Effector memory CD8-positive, alpha-beta T cell (primary cell): ENCODE data around the gene FIS1.
"Not testable (repeated sequence)": the region's sequence is repeated elsewhere in the genome, so short reads cannot be mapped to it uniquely, and the experiment has no call there.

ENCODE experiments used
- ATAC-seq: fragments of 150-1000 bp; cut with Tn5 transposase; replicated peaks from 2 replicates; pipeline ENCODE4 v1.10.0; 2021; ENCODE audit warnings: mild to moderate bottlenecking, moderate library complexity
- DNase-seq, 3 experiments: peaks; one replicate each; pipeline ENCODE4 v3.0.0; 2021
- H3K27ac Mint-ChIP-seq, 2 donors: one replicate each; pipeline ENCODE4 v1.8.0; 2022; ENCODE audit warnings: mild to moderate bottlenecking in 2 of 2, mixed read lengths in 2 of 2, moderate library complexity in 2 of 2
- H3K27me3 Mint-ChIP-seq, 2 donors: one replicate each; pipeline ENCODE4 v1.8.0; 2022; ENCODE audit warnings: mixed read lengths in 2 of 2
- H3K36me3 Mint-ChIP-seq: one replicate; pipeline ENCODE4 v1.8.0; 2022; ENCODE audit warnings: mild to moderate bottlenecking, moderate library complexity, mixed read lengths; ENCODE audit not compliant: insufficient read depth
- H3K4me1 Mint-ChIP-seq, 2 donors: one replicate each; pipeline ENCODE4 v1.8.0; 2022; ENCODE audit warnings: low read depth in 2 of 2, mixed read lengths in 2 of 2
- H3K4me3 Mint-ChIP-seq, 2 donors: one replicate each; pipeline ENCODE4 v1.8.0; 2022; ENCODE audit warnings: mild to moderate bottlenecking in 2 of 2, mixed read lengths in 2 of 2, moderate library complexity in 2 of 2
- H3K9me3 Mint-ChIP-seq, 2 donors: one replicate each; pipeline ENCODE4 v1.8.0; 2022; ENCODE audit warnings: mixed read lengths in 2 of 2

The FIS1 gene

DNA sequence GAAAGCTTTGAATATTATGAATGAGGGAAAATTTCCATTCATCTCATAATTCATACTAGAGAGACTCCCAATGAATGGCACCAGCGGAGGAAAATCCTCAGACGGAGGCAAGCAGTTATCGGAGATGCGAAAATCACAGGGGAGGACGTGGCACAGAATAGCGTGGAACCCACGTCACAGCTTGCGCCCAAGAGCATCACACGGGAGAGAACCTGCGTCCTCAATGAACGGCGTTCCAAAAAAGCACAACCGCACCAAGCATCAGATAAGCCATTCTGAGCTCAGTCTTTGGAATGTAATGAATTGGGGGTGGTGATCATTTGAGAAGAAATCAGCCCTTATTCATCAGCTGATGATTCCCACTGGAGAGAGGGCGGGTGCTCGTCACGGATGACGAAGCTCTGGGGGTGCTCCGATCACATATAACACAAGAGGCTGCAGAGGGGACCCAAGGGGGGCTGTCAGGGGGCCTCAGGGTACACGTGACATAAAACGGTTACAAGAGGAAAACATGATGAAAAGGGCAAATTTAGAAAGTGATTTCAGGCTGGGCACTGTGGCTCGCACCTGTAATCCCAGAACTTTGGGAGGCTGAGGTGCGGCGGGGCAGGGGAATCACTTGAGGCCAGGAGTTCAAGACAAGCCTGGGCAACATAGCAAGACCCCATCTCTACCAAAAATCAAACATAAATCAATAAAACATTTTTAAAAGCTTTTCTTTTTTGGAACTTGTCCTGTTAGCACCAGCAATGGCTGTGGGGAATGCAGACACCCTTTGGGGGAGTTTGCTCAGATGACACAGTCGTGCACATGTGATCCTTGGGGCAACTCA lies 33.8 kb upstream of the FIS1 start:
- Mint-ChIP-seq H3K4me1 (peaks cover 6 to 7% of the 10 kb centered on the region in 2 donors), H3K27ac (no peak overlapping the region), H3K36me3 (peaks cover 15% of the 10 kb centered on the region), H3K27me3 (peaks cover 32 to 51% of the 10 kb centered on the region in 2 donors), H3K4me3 (no peak overlapping the region), H3K9me3 (no peaks in the 10 kb centered on the region)
- no peak for ATAC-seq
- DNase-seq = no peak

DNA sequence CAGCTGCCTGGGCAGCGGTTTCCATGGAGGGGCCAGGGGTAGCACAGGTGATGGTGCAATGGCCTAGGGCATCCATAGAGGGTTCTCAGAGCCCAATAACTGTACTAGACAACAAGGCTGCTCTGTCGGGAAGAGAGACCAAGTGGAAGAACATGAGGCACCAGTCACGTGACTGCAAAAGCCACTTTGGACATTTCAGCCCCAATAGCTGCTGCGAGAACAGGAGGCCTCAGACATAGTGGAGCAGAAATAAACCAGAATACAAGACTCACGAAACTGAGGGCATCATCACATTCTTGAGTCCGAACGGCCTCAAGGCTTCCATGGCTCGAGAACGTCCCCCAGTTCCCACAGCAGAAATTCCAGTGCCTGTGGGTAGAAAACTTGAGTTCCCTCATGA lies 32.3 kb upstream of the FIS1 start:
- Mint-ChIP-seq H3K36me3 (peaks cover 6% of the 10 kb centered on the region), H3K4me1 (no peaks in the 10 kb centered on the region), H3K27me3 (peaks cover 38 to 62% of the 10 kb centered on the region in 2 donors), H3K4me3 (no peak overlapping the region), H3K27ac (no peak overlapping the region), H3K9me3 (no peaks in the 10 kb centered on the region)
- DNase-seq (no peak), ATAC-seq (no peak)

DNA sequence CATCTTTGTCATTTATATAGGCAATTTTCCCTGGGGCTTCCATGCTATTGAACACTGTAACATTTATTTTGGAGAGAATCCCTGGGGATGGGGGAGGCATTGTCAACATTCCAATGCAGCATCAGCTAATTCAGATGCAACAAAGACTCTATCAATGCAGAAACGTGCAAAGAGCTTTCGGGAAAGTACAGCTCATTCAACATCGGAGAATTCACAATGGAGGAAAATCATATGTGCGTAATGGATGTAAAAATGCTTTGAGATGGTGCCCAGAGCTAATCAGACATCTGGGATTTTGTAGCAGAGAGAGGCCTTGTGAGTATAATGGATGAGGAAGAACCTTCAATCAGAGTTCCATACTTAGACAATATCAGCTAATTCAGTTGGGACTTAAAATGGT lies 28.3 kb upstream of the FIS1 start:
- no peak for ATAC-seq
- H3K4me3 Mint-ChIP-seq = no peak overlapping the region
- no peak for DNase-seq
- H3K4me1 Mint-ChIP-seq = no peaks in the 10 kb centered on the region
- H3K36me3 Mint-ChIP-seq = peaks cover 10% of the 10 kb centered on the region
- H3K27ac Mint-ChIP-seq = no peak overlapping the region
- no peaks in the 10 kb centered on the region for H3K9me3 Mint-ChIP-seq
- H3K27me3 Mint-ChIP-seq = peaks cover 31 to 43% of the 10 kb centered on the region in 2 donors

DNA sequence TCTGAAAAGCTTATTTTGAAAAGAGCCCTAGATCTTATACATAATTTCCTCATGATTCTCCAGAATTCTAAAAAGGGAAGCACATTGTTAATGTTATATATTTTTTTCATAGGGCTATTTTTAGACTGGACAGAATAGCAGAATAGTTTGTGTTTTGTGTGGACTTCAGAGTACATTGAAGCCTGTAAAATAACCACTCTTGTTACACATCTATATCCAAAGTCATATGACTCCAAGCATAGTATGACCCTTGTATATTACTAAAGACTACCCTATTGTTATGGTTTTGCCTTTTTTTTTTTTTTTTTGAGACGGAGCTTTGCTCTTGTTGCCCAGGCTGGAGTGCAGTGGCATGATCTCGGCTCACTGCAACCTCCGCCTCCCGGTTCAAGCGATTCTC lies 26.1 kb upstream of the FIS1 start:
- no peaks in the 10 kb centered on the region for H3K4me1 Mint-ChIP-seq
- H3K27ac Mint-ChIP-seq = no peak overlapping the region
- peaks cover 20 to 26% of the 10 kb centered on the region in 2 donors for H3K27me3 Mint-ChIP-seq
- H3K4me3 Mint-ChIP-seq = no peak overlapping the region
- no peak for DNase-seq
- peaks cover 10% of the 10 kb centered on the region for H3K36me3 Mint-ChIP-seq
- ATAC-seq = no peak
- no peaks in the 10 kb centered on the region for H3K9me3 Mint-ChIP-seq

DNA sequence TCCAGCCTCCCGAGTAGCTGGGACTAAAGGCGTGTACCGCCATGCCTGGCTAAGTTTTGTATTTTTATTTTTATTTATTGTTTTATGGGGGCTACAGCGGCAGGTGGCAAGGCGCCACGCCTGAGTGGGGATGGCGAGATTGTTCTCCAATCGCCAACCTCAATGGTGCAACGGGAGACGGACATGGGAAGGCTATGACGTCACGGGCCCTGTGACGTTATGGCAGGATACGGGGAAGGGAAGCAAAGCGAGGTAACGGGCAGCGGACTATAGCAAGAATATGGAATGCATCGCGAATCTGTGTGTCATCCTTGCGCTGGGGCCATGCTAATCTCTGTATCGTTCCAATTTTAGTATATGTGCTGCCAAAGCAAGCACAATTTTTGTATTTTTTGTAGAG lies 24.8 kb upstream of the FIS1 start:
- Mint-ChIP-seq H3K27me3 (peaks cover 21 to 34% of the 10 kb centered on the region in 2 donors), H3K27ac (no peak overlapping the region), H3K4me1 (no peaks in the 10 kb centered on the region), H3K4me3 (no peak overlapping the region), H3K9me3 (no peaks in the 10 kb centered on the region), H3K36me3 (peaks cover 10% of the 10 kb centered on the region)
- ATAC-seq (no peak), DNase-seq (no peak)

DNA sequence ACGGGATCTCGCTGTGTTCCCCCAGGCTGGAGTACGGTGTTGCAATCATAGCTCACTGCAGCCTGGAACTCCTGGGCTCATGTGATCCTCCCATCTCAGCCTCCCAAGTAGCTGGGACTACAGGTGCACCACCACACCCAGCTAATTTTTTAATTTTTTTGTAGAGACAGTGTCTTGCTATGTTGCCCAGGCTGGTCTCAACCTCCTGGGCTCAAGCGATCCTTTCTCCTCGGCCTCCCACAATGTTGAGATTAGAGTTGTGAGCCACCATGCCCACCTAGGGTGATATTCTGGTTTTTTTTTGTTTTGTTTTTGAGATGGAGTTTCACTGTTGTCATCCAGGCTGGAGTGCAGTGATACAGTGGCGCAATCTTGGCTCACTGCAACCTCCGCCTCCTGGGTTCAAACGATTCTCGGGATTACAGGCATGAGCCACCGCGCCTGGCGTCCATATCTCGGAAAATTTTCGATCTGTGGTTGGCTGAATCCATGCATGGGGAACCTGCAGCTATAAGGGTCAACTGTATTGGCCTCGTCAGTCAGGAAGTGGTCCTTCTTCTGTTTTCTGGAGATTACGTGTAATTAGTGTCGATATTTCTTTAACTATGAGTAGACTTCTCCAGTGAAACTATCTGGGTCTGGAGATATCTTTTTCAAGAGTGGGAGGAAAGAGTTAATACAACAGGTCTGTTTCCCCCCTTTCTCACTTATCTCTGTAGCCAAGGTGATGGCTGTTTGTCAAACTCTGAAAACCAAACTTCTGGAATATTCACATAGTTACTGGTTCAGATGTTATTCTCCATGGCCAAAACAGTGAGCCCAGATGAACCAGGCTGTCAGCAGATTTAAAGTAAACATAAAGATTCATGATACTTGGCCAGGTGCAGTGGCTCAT lies 21.0 kb upstream of the FIS1 start:
- no peaks in the 10 kb centered on the region for H3K4me1 Mint-ChIP-seq
- no peaks in the 10 kb centered on the region for H3K9me3 Mint-ChIP-seq
- H3K4me3 Mint-ChIP-seq = no peak overlapping the region
- peaks cover 40 to 42% of the 10 kb centered on the region in 2 donors for H3K27me3 Mint-ChIP-seq
- DNase-seq = no peak
- peaks cover 4% of the 10 kb centered on the region for H3K36me3 Mint-ChIP-seq
- H3K27ac Mint-ChIP-seq = no peak overlapping the region
- no peak for ATAC-seq

DNA sequence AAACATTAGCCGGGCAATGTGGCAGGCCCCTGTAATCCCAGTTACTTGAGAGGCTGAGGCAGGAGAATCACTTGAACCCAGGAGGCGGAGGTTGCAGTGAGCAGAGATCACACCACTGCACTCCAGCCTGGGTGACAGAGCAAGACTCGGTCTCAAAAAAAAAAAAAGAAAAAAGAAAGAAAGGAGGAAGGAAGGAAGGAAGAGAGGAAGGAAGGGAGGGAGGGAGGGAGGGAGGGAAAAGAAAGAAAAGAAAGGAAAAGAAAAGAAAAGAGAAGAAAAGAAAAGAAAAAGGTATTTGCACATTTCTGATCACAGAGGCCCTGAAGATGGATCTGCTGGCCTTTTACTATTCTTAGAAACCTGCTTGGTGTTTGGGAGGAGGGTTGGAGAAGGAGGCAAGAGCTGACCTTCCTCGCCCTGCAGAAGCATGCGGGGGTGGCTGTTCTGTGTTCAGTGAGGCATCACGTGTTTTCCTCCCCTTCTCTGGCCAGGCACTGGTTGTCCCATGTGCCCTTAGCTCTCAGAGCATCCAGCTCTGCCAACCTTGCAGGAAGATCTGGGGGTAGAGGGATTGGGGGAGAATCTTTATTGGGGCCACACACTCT lies 19.3 kb upstream of the FIS1 start:
- H3K4me1 Mint-ChIP-seq, H3K27ac Mint-ChIP-seq, H3K36me3 Mint-ChIP-seq, DNase-seq, ATAC-seq, H3K4me3 Mint-ChIP-seq, H3K9me3 Mint-ChIP-seq: not testable (repeated sequence)
- peaks cover 33% of the 10 kb centered on the region in 2 donors for H3K27me3 Mint-ChIP-seq

DNA sequence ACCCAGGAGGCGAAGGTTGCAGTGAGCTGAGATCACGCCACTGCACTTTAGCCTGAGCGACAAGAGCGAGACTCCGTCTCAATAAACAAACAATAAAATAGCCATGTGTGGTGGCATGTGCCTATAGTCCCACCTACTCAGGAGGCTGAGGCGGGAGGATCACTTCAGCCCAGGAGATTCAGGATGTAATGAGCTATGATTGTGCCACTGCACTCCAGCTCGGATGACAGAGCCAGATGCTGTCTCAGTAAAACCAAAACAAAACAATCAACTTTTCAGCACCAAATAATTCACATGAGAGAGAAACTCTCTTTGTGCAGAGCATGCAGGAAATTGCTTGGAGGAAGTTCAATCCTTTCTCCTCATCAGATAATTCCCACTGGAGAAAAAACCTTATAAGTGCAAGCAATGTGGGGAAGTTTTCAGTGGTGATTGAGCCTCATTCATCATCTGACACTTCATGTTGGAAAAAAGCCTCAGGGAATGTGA lies 13.4 kb upstream of the FIS1 start:
- DNase-seq (no peak), ATAC-seq (no peak)
- Mint-ChIP-seq H3K4me3 (no peak overlapping the region), H3K4me1 (no peaks in the 10 kb centered on the region), H3K27ac (no peak overlapping the region), H3K9me3 (no peaks in the 10 kb centered on the region), H3K36me3 (no peaks in the 10 kb centered on the region), H3K27me3 (peaks cover 14 to 22% of the 10 kb centered on the region in 2 donors)

DNA sequence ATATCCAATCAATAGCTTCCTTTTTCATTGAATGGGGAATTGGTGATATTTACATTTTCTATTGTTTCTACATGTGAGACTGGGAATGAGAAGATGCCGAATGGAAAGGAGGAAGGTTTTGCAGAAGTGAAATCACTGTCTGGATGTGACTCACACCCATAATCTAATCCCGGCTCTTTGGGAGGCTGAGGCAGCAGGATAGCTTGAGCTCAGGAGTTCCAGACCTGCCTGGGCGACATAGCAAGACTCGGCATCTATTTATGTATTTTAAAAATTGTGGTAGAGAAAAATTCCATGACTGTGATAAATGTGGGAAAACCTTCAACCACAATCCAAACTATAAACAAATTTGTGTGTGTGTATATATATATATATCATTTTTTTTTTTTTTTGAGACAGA lies 10.9 kb upstream of the FIS1 start:
- Mint-ChIP-seq H3K36me3 (peaks cover 18% of the 10 kb centered on the region), H3K9me3 (no peaks in the 10 kb centered on the region), H3K4me3 (no peak overlapping the region), H3K4me1 (peaks cover 7 to 10% of the 10 kb centered on the region in 2 donors), H3K27ac (no peak overlapping the region), H3K27me3 (peaks cover 0 to 10% of the 10 kb centered on the region in 2 donors)
- ATAC-seq (no peak), DNase-seq (no peak)

DNA sequence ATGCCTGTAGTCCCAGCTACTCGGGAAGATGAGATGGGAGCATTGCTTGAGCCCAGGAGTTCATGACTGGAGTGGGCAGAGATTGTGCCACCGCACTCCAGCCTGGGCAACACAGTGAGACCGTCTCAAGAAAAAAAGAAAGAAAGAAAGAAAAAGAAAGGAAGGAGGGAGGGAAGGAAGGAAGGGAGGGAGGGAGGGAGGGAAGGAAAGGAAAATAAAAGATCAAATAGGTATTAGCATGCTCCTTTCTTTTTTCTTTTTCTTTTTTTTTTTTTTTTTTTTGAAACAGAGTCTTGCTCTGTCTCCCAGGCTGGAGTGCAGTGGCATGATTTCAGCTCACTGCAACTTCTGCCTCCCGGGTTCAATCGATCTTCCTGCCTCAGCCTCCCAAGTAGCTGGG lies 8.3 kb upstream of the FIS1 start:
- Mint-ChIP-seq H3K4me1 (peaks cover 16 to 17% of the 10 kb centered on the region in 2 donors), H3K27me3 (peaks cover 0 to 10% of the 10 kb centered on the region in 2 donors), H3K36me3 (peaks cover 29% of the 10 kb centered on the region), H3K4me3 (peak overlapping the region; percentile 97 to 99)
- not testable (repeated sequence) for H3K9me3 Mint-ChIP-seq, DNase-seq, ATAC-seq, H3K27ac Mint-ChIP-seq

DNA sequence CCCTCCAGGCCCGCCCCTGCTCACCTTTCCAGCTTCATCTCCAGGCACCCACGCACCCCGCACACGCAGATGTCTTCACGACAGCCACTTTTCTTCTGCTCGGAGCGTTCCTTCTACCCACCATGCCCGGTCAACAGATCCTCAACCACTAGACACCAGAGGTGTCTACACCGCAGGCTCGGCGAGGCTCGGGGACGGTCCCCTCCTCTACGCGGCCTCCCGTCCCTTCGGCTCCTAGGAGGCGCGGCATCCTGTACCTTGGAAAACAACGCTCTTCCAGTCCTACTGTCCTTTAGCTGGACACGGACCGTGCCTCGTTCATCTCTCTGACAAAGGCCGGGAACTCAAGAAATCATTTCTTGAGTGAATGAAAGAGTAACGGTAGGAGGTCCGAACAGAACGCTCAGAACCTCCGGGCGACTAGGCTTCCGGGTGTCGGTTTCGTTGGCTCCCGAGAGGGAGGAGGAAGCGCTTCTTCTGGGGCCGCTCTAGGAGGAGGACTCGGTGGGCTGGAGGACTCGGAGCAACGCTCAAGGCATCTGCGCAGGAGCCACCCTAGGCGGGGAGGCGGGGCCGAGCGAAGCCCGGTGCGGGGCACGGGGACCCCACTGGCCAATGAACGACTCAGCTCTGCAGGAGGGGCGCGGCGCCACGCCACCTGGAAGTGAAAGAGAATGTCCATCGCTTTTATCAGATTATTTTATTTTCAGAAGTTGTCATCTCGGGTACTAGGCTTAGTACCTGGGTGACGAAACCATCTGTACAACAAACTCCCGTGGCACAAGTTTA lies 7.2 kb upstream of the FIS1 start:
- H3K9me3 Mint-ChIP-seq = no peaks in the 10 kb centered on the region
- H3K4me1 Mint-ChIP-seq = peaks cover 18 to 21% of the 10 kb centered on the region in 2 donors
- peaks cover 0 to 10% of the 10 kb centered on the region in 2 donors for H3K27me3 Mint-ChIP-seq
- peaks cover 32% of the 10 kb centered on the region for H3K36me3 Mint-ChIP-seq
- peak overlapping the region; percentile 93 to 99 for H3K27ac Mint-ChIP-seq
- H3K4me3 Mint-ChIP-seq = peak overlapping the region; percentile 97 to 99
- DNase-seq = peak; percentile 99
- peak; percentile 97 for ATAC-seq

DNA sequence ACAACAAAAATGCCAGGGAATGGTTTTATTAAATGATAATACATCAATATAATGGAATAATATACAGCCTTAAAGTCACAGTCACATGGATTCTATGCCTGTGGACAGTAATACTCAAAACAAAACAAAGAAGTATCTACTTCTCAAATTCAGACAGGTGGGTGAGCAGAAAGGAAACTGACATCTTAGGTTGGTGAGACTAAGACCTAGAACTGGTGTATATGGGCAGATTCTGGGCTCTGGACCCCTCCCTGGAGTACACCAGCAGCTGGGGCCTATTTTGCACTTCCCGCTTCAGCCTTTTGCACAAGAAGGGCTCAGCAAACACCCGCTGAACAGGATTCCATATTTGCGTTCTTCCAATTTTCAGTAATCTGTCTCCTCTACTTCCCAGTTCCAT lies 5.4 kb upstream of the FIS1 start:
- Mint-ChIP-seq H3K9me3 (no peaks in the 10 kb centered on the region), H3K27ac (no peak overlapping the region), H3K4me1 (peaks cover 23 to 26% of the 10 kb centered on the region in 2 donors), H3K36me3 (peaks cover 34% of the 10 kb centered on the region), H3K27me3 (peaks cover 0 to 10% of the 10 kb centered on the region in 2 donors), H3K4me3 (peak overlapping the region; percentile 97 to 99)
- DNase-seq (no peak), ATAC-seq (no peak)

DNA sequence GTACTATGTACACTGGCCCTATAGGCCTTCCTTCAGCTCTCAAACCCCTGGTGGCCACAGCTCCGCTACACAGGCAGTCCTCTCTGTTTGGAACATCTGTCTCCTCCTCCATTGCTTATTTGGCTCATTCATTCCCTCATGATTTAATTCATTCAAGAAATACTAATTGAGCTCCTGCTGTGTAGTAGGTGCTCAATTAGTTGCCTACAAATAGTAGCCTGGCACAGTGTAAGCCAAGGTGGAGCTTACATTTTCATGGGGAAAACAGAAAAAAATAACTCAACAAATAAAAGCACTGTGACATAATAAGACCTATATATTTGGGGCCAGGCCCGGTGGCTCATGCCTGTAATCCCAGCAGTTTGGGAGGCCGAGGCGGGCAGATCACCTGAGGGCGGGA lies 3.4 kb upstream of the FIS1 start:
- Mint-ChIP-seq H3K27me3 (no peaks in the 10 kb centered on the region), H3K27ac (peak overlapping the region in 1 of 2 donors; percentile 26), H3K36me3 (peaks cover 47% of the 10 kb centered on the region), H3K9me3 (no peaks in the 10 kb centered on the region), H3K4me3 (no peak overlapping the region), H3K4me1 (peaks cover 37 to 38% of the 10 kb centered on the region in 2 donors)
- DNase-seq = no peak
- no peak for ATAC-seq
